PC-9 (cell line): Measurements from ENCODE around the gene RBFOX1.

Source experiments
- CTCF ChIP-seq: fragments of 200-600 bp; sonication (generic); conservative IDR thresholded peaks from 2 replicates; pipeline ENCODE4 v1.6.1; 2017; ENCODE audit warnings: mixed run types, antibody characterized with exemption, mild to moderate bottlenecking, moderate library complexity
- EZH2 ChIP-seq: fragments of 200-600 bp; sonication (generic); IDR thresholded peaks from 2 replicates; pipeline ENCODE4 v1.8.0; 2017; ENCODE audit warnings: antibody characterized with exemption, low read depth

- no peak for TF ChIP-seq CTCF
- TF ChIP-seq EZH2, result no peak
Observed at GRCh38 chr16:7289299-7289698, 43.3 kb upstream of the RBFOX1 start.
